H1 (cell line): Measurements from ENCODE around the gene HTRA1. TPM values are rescaled to one million over a fixed set of nuclear protein-coding genes. Genes with fewer than 3 reads are reported as not detected.

ENCODE experiments used
- CBX5 ChIP-seq: fragments of 300-800, 300-1000 bp; sonication (generic); IDR thresholded peaks from 2 replicates; pipeline ENCODE4 v1.7.1; 2016; ENCODE audit warnings: antibody characterized with exemption, low read length, low read depth
- CHD1 ChIP-seq: IDR thresholded peaks from 2 replicates; pipeline ENCODE4 v1.6.1; 2012; ENCODE audit warnings: low read depth, low read length, improper control_type of control experiment
- EP300 ChIP-seq, 2 experiments: IDR thresholded peaks; 1 replicate in 1 of 2; 2 replicates in 1 of 2; pipeline ENCODE4 v1.6.1; 2011 to 2012; ENCODE audit warnings: low read depth in 2 of 2, low read length in 2 of 2, mild to moderate bottlenecking in 2 of 2, borderline replicate concordance in 1 of 2, inconsistent platforms in 1 of 2, moderate library complexity in 1 of 2
- EZH2 ChIP-seq: fragments of 200-600 bp; sonication (generic); IDR thresholded peaks from 2 replicates; pipeline ENCODE4 v1.7.1; 2012; ENCODE audit warnings: low read depth, mild to moderate bottlenecking, moderate library complexity, low read length, inconsistent platforms; ENCODE audit not compliant: severe bottlenecking
- FOSL1 ChIP-seq: IDR thresholded peaks from 2 replicates; pipeline ENCODE4 v1.6.1; 2011; ENCODE audit warnings: mild to moderate bottlenecking, low read depth, low read length, moderate library complexity; ENCODE audit not compliant: insufficient read depth
- GABPA ChIP-seq: IDR thresholded peaks from 2 replicates; pipeline ENCODE4 v1.6.1; 2011; ENCODE audit warnings: mild to moderate bottlenecking, low read length, moderate library complexity, borderline replicate concordance; ENCODE audit not compliant: insufficient read depth
- JUND ChIP-seq: IDR thresholded peaks from 2 replicates; pipeline ENCODE4 v1.6.1; 2011; ENCODE audit warnings: mild to moderate bottlenecking, improper control_type of control experiment, low read length
- SP2 ChIP-seq: IDR thresholded peaks from 2 replicates; pipeline ENCODE4 v1.6.1; 2012; ENCODE audit warnings: mild to moderate bottlenecking, low read length, inconsistent platforms
- TAF1 ChIP-seq: IDR thresholded peaks from 2 replicates; pipeline ENCODE4 v1.6.1; 2011; ENCODE audit warnings: mild to moderate bottlenecking, low read depth, low read length
- TEAD4 ChIP-seq: IDR thresholded peaks from 2 replicates; pipeline ENCODE4 v1.6.1; 2012; ENCODE audit warnings: low read depth, low read length, inconsistent platforms, mixed read lengths
- polyA plus RNA-seq, 7 experiments: library from polyadenylated mRNA; depleted of rRNA in 3 of 7; stranded (reverse) in 5 of 7; unstranded in 2 of 7; fragments of >200 nt in 5 of 7; fragments of 200-250 nt in 2 of 7; gene quantifications; 1 replicate in 5 of 7; 2 replicates in 1 of 7; 4 replicates in 1 of 7; pipeline versions ENCODE4 v1.2.1 to v1.2.3, GENCODE V29; 2011 to 2013; ENCODE audit warnings: missing spikeins in 2 of 7, mixed read lengths in 2 of 7
- total RNA-seq: library from RNA; stranded (reverse); fragmentation: NEBNext Ultra II Directional; extraction: Animal tissue kit (Norgen Biotek cat#: 25700); gene quantifications from 2 replicates; pipeline ENCODE4 v1.2.1, GENCODE V29; 2021
- TF ChIP-seq, protein P1 (sequence below): fragments of 300-600 bp; sonication (generic); IDR thresholded peaks from 2 replicates; pipeline ENCODE4 v1.7.1; 2012; ENCODE audit warnings: low read length, moderate library complexity, mild to moderate bottlenecking, inconsistent platforms; ENCODE audit not compliant: insufficient replicate concordance
- TF ChIP-seq, protein P2 (sequence below): IDR thresholded peaks from 2 replicates; pipeline ENCODE4 v1.6.1; 2012; ENCODE audit warnings: inconsistent platforms

Gene HTRA1
- total and polyA plus RNA-seq, 2 of the 8 experiments (the other 6 are each of a cell fraction or from before 2014, with no cell fraction given), result 15.8 to 20.1 TPM

DNA sequence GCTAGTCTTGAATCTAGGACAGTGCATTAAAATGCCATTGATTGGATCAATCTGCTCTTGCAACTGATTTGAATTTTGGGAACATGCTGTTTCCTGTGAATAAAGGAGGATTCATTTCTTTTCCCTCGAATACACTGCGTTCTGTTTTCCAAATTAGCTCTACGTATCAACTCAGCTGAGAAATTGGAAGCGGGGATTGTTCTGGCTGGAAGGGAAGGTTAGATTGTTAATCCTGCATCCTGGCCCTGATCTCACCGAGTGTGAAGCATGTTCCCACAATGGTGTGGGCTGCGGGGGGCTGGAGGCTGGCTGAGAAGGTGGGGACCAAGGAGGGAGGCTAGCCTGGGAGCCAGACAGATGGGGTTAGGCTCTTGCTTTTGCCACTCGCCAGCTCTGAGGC, 17.6 kb downstream of the HTRA1 start (continued):
- TF ChIP-seq, protein P1, sequence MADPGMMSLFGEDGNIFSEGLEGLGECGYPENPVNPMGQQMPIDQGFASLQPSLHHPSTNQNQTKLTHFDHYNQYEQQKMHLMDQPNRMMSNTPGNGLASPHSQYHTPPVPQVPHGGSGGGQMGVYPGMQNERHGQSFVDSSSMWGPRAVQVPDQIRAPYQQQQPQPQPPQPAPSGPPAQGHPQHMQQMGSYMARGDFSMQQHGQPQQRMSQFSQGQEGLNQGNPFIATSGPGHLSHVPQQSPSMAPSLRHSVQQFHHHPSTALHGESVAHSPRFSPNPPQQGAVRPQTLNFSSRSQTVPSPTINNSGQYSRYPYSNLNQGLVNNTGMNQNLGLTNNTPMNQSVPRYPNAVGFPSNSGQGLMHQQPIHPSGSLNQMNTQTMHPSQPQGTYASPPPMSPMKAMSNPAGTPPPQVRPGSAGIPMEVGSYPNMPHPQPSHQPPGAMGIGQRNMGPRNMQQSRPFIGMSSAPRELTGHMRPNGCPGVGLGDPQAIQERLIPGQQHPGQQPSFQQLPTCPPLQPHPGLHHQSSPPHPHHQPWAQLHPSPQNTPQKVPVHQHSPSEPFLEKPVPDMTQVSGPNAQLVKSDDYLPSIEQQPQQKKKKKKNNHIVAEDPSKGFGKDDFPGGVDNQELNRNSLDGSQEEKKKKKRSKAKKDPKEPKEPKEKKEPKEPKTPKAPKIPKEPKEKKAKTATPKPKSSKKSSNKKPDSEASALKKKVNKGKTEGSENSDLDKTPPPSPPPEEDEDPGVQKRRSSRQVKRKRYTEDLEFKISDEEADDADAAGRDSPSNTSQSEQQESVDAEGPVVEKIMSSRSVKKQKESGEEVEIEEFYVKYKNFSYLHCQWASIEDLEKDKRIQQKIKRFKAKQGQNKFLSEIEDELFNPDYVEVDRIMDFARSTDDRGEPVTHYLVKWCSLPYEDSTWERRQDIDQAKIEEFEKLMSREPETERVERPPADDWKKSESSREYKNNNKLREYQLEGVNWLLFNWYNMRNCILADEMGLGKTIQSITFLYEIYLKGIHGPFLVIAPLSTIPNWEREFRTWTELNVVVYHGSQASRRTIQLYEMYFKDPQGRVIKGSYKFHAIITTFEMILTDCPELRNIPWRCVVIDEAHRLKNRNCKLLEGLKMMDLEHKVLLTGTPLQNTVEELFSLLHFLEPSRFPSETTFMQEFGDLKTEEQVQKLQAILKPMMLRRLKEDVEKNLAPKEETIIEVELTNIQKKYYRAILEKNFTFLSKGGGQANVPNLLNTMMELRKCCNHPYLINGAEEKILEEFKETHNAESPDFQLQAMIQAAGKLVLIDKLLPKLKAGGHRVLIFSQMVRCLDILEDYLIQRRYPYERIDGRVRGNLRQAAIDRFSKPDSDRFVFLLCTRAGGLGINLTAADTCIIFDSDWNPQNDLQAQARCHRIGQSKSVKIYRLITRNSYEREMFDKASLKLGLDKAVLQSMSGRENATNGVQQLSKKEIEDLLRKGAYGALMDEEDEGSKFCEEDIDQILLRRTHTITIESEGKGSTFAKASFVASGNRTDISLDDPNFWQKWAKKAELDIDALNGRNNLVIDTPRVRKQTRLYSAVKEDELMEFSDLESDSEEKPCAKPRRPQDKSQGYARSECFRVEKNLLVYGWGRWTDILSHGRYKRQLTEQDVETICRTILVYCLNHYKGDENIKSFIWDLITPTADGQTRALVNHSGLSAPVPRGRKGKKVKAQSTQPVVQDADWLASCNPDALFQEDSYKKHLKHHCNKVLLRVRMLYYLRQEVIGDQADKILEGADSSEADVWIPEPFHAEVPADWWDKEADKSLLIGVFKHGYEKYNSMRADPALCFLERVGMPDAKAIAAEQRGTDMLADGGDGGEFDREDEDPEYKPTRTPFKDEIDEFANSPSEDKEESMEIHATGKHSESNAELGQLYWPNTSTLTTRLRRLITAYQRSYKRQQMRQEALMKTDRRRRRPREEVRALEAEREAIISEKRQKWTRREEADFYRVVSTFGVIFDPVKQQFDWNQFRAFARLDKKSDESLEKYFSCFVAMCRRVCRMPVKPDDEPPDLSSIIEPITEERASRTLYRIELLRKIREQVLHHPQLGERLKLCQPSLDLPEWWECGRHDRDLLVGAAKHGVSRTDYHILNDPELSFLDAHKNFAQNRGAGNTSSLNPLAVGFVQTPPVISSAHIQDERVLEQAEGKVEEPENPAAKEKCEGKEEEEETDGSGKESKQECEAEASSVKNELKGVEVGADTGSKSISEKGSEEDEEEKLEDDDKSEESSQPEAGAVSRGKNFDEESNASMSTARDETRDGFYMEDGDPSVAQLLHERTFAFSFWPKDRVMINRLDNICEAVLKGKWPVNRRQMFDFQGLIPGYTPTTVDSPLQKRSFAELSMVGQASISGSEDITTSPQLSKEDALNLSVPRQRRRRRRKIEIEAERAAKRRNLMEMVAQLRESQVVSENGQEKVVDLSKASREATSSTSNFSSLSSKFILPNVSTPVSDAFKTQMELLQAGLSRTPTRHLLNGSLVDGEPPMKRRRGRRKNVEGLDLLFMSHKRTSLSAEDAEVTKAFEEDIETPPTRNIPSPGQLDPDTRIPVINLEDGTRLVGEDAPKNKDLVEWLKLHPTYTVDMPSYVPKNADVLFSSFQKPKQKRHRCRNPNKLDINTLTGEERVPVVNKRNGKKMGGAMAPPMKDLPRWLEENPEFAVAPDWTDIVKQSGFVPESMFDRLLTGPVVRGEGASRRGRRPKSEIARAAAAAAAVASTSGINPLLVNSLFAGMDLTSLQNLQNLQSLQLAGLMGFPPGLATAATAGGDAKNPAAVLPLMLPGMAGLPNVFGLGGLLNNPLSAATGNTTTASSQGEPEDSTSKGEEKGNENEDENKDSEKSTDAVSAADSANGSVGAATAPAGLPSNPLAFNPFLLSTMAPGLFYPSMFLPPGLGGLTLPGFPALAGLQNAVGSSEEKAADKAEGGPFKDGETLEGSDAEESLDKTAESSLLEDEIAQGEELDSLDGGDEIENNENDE, result no peak
- TF ChIP-seq CBX5 (no peak), TAF1 (no peak), EZH2 (no peak), CHD1 (no peak), TEAD4 (no peak), FOSL1 (no peak), SP2 (no peak), EP300 (IDR thresholded peaks at IDR 0.05; ENCODE audit: borderline replicate concordance in 1 of 2, low read depth in 2 of 2, low read length in 2 of 2) (no peak), GABPA (no peak), JUND (no peak)
- TF ChIP-seq, protein P2, sequence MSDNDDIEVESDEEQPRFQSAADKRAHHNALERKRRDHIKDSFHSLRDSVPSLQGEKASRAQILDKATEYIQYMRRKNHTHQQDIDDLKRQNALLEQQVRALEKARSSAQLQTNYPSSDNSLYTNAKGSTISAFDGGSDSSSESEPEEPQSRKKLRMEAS, result no peak
